Liver (tissue), 9 donors: ENCODE results near the gene PLEKHA6. TPM values are rescaled to one million over a fixed set of nuclear protein-coding genes. Genes with fewer than 3 reads are reported as not detected.

ENCODE experiments used
- DNase-seq: peaks from one replicate; pipeline ENCODE4 v3.0.0-alpha.2; 2017; ENCODE audit warnings: low spot score
- H3K27ac ChIP-seq, 2 donors: one replicate each; pipeline ENCODE4 v1.7.0; 2013; ENCODE audit warnings: inconsistent platforms in 2 of 2, low read length in 2 of 2, control low read depth in 1 of 2, low read depth in 1 of 2, mild to moderate bottlenecking in 1 of 2
- H3K27me3 ChIP-seq, 4 donors: one replicate each; pipeline versions ENCODE4 v1.6.1 to v1.7.0; 2013; ENCODE audit warnings: low read length in 3 of 4, inconsistent platforms in 1 of 4, mild to moderate bottlenecking in 1 of 4, moderate library complexity in 1 of 4; ENCODE audit not compliant: control insufficient read depth in 4 of 4, insufficient read depth in 4 of 4
- H3K36me3 ChIP-seq, 4 donors: one replicate each; pipeline versions ENCODE4 v1.6.1 to v1.7.0; 2013; ENCODE audit warnings: low read length in 3 of 4, mild to moderate bottlenecking in 3 of 4, low read depth in 1 of 4, moderate library complexity in 1 of 4; ENCODE audit not compliant: control insufficient read depth in 4 of 4, insufficient read depth in 3 of 4
- H3K4me1 ChIP-seq, 4 donors: one replicate each; pipeline versions ENCODE4 v1.6.1 to v1.7.0; 2013; ENCODE audit warnings: low read length in 3 of 4, mild to moderate bottlenecking in 3 of 4, moderate library complexity in 1 of 4; ENCODE audit not compliant: control insufficient read depth in 4 of 4, insufficient read depth in 4 of 4
- H3K4me3 ChIP-seq, 3 donors: one replicate each; pipeline versions ENCODE4 v1.6.1 to v1.7.0; 2013; ENCODE audit warnings: low read length in 3 of 3, control low read depth in 1 of 3, low read depth in 1 of 3, mild to moderate bottlenecking in 1 of 3
- H3K9ac ChIP-seq, 2 donors: one replicate each; pipeline ENCODE4 v1.7.0; 2013; ENCODE audit warnings: low read length in 2 of 2, mild to moderate bottlenecking in 2 of 2, moderate library complexity in 2 of 2, control low read depth in 1 of 2, low read depth in 1 of 2
- H3K9me3 ChIP-seq, 4 donors: one replicate each; pipeline versions ENCODE4 v1.6.1 to v1.7.0; 2013; ENCODE audit warnings: low read length in 3 of 4; ENCODE audit not compliant: control insufficient read depth in 4 of 4
- ATF3 ChIP-seq: IDR thresholded peaks from 2 replicates; pipeline ENCODE4 v1.6.1; 2016; ENCODE audit warnings: antibody characterized with exemption
- CTCF ChIP-seq: fragments of 150-350 bp; IDR thresholded peaks from 2 replicates; pipeline ENCODE4 v1.5.1; 2017; ENCODE audit warnings: improper control_type of control experiment, low read depth, low read length; ENCODE audit not compliant: missing input control
- EGR1 ChIP-seq, 2 donors: IDR thresholded peaks; 2 replicates each; pipeline ENCODE4 v1.6.1; 2016 to 2018; ENCODE audit warnings: antibody characterized with exemption in 2 of 2, low read depth in 2 of 2
- FOXA1 ChIP-seq: IDR thresholded peaks from 2 replicates; pipeline ENCODE4 v1.6.1; 2016; ENCODE audit warnings: antibody characterized with exemption
- FOXA2 ChIP-seq: IDR thresholded peaks from 2 replicates; pipeline ENCODE4 v1.6.1; 2016; ENCODE audit warnings: antibody characterized with exemption
- GABPA ChIP-seq, 2 donors: IDR thresholded peaks in 1 of 2; conservative IDR thresholded peaks in 1 of 2; 2 replicates each; pipeline ENCODE4 v1.6.1; 2016; ENCODE audit warnings: antibody characterized with exemption in 2 of 2, mild to moderate bottlenecking in 1 of 2, moderate library complexity in 1 of 2
- HNF4A ChIP-seq, 2 donors: conservative IDR thresholded peaks; 2 replicates each; pipeline ENCODE4 v1.6.1; 2016; ENCODE audit warnings: antibody characterized with exemption in 2 of 2, mild to moderate bottlenecking in 2 of 2
- HNF4G ChIP-seq: IDR thresholded peaks from 2 replicates; pipeline ENCODE4 v1.6.1; 2016; ENCODE audit warnings: antibody characterized with exemption
- JUND ChIP-seq, 2 donors: IDR thresholded peaks; 2 replicates each; pipeline ENCODE4 v1.6.1; 2016; ENCODE audit warnings: antibody characterized with exemption in 2 of 2
- MAX ChIP-seq: IDR thresholded peaks from 2 replicates; pipeline ENCODE4 v1.6.1; 2016; ENCODE audit warnings: antibody characterized with exemption
- NR2F2 ChIP-seq: IDR thresholded peaks from 2 replicates; pipeline ENCODE4 v1.6.1; 2016; ENCODE audit warnings: antibody characterized with exemption
- RAD21 ChIP-seq, 2 donors: IDR thresholded peaks; 2 replicates each; pipeline ENCODE4 v1.6.1; 2016; ENCODE audit warnings: antibody characterized with exemption in 2 of 2, mild to moderate bottlenecking in 2 of 2
- REST ChIP-seq: IDR thresholded peaks from 2 replicates; pipeline ENCODE4 v1.6.1; 2016; ENCODE audit warnings: antibody characterized with exemption, mild to moderate bottlenecking
- RXRA ChIP-seq, 2 donors: IDR thresholded peaks; 2 replicates each; pipeline ENCODE4 v1.6.1; 2017 to 2018; ENCODE audit warnings: antibody characterized with exemption in 2 of 2, mild to moderate bottlenecking in 1 of 2
- SP1 ChIP-seq: IDR thresholded peaks from 2 replicates; pipeline ENCODE4 v1.6.1; 2018; ENCODE audit warnings: antibody characterized with exemption, mild to moderate bottlenecking
- TAF1 ChIP-seq: conservative IDR thresholded peaks from 2 replicates; pipeline ENCODE4 v1.6.1; 2016; ENCODE audit warnings: antibody characterized with exemption, mild to moderate bottlenecking
- YY1 ChIP-seq: IDR thresholded peaks from 2 replicates; pipeline ENCODE4 v1.6.1; 2016; ENCODE audit warnings: antibody characterized with exemption, mild to moderate bottlenecking
- ZBTB33 ChIP-seq: IDR thresholded peaks from 2 replicates; pipeline ENCODE4 v1.6.1; 2016; ENCODE audit warnings: antibody characterized with exemption
- WGBS: extraction: QIAGEN DNeasy Blood & Tissue Kit; methylation state at CpG from one replicate; pipeline ENCODE4 v1.1.7; 2013; 5-methylcytosine and 5-hydroxymethylcytosine counted together
- polyA plus RNA-seq, 2 donors: library from polyadenylated mRNA; stranded (reverse) in 1 of 2; unstranded in 1 of 2; fragments of 200-250 nt in 1 of 2; fragments of >200 nt in 1 of 2; fragmentation: Nextera tagmentation in 1 of 2; extraction: Ambion mirVana in 1 of 2; gene quantifications; one replicate each; pipeline versions ENCODE4 v1.2.1 to v1.2.3, GENCODE V29; 2013 to 2015
- total RNA-seq, 2 donors: library from RNA; depleted of rRNA; stranded (reverse); fragments of >200 nt; gene quantifications; one replicate each; pipeline ENCODE4 v1.2.3, GENCODE V29; 2014
- donor health status: healthy.
- donor health status: healthy.
- donor health status: healthy.
- donor health status: healthy.
- donor health status: healthy.

Gene PLEKHA6
- total and polyA plus RNA-seq, 4 donors = 5.3 to 12.8 (median 7.6) TPM

- H3K9me3 ChIP-seq = no peaks in the 10 kb centered on the region
- H3K4me1 ChIP-seq = peaks cover 3 to 19% (median 10%) of the 10 kb centered on the region in 4 donors
- 29% methylated on average over 28 of the region's 28 CpGs for WGBS
- no peak overlapping the region for H3K27ac ChIP-seq
- no peak for DNase-seq
- no peak overlapping the region for H3K9ac ChIP-seq
- TF ChIP-seq MAX = peak; percentile 85
- TF ChIP-seq EGR1 (IDR thresholded peaks at IDR 0.05; ENCODE audit: low read depth in 2 of 2) = peak in 1 of 2 donors; percentile 3
- TF ChIP-seq HNF4A (conservative IDR thresholded peaks at IDR 0.05) = peak; percentile 94 to 95
- peak; percentile 28 to 39 for TF ChIP-seq RAD21 (IDR thresholded peaks at IDR 0.05)
- TF ChIP-seq TAF1 = no peak
- peak; percentile 50 for TF ChIP-seq YY1
- peak; percentile 94 for TF ChIP-seq HNF4G
- TF ChIP-seq GABPA (IDR thresholded peaks at IDR 0.05 in 1 of 2, conservative IDR thresholded peaks at IDR 0.05 in 1 of 2) = peak in 1 of 2 donors; percentile 26
- TF ChIP-seq ATF3 = no peak
- peak; percentile 28 for TF ChIP-seq NR2F2
- peak; percentile 71 for TF ChIP-seq SP1
- TF ChIP-seq CTCF = no peak
- no peak for TF ChIP-seq FOXA2
- TF ChIP-seq JUND (IDR thresholded peaks at IDR 0.05) = peak in 1 of 2 donors; percentile 65
- TF ChIP-seq REST = peak; percentile 31
- TF ChIP-seq RXRA (IDR thresholded peaks at IDR 0.05) = peak; percentile 50 to 72
- peak; percentile 14 for TF ChIP-seq ZBTB33
- no peak for TF ChIP-seq FOXA1
- H3K4me3 ChIP-seq = peak overlapping the region; percentile 47 to 50 (median 49)
- no peaks in the 10 kb centered on the region for H3K27me3 ChIP-seq
- no peaks in the 10 kb centered on the region for H3K36me3 ChIP-seq
Observed at GRCh38 chr1:204376919-204377799, 17.4 kb upstream of the PLEKHA6 start.
